GM13977 (cell line): ENCODE measurements around the gene AFF1.

Source experiments
- DNase-seq: peaks from one replicate; pipeline ENCODE4 v3.0.0; 2012; ENCODE audit warnings: low spot score
- in situ Hi-C: fragments of 300-500 bp; cut with MboI; formaldehyde crosslinking; loops from one replicate; pipeline ENCODE4 v1.12.0; 2022; ENCODE audit warnings: low sequenced_read_pairs, low pct_unique_long_range_greater_than_20kb, mixed read lengths, inconsistent platforms; ENCODE audit not compliant: unreplicated experiment
- TF ChIP-seq, protein P1 (sequence below): IDR thresholded peaks from 2 replicates; pipeline ENCODE4 v1.5.1; 2012; ENCODE audit warnings: mild to moderate bottlenecking, control low read depth; ENCODE audit not compliant: insufficient read depth; ENCODE audit errors: extremely low read depth, missing control alignments

Gene AFF1

GRCh38 chr4:87087015-87087414 lies 152.2 kb downstream of the AFF1 start:
- DNase-seq = no peak
- TF ChIP-seq, protein P1, sequence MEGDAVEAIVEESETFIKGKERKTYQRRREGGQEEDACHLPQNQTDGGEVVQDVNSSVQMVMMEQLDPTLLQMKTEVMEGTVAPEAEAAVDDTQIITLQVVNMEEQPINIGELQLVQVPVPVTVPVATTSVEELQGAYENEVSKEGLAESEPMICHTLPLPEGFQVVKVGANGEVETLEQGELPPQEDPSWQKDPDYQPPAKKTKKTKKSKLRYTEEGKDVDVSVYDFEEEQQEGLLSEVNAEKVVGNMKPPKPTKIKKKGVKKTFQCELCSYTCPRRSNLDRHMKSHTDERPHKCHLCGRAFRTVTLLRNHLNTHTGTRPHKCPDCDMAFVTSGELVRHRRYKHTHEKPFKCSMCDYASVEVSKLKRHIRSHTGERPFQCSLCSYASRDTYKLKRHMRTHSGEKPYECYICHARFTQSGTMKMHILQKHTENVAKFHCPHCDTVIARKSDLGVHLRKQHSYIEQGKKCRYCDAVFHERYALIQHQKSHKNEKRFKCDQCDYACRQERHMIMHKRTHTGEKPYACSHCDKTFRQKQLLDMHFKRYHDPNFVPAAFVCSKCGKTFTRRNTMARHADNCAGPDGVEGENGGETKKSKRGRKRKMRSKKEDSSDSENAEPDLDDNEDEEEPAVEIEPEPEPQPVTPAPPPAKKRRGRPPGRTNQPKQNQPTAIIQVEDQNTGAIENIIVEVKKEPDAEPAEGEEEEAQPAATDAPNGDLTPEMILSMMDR = no peak
- in situ Hi-C loops = no loop called here

- in situ Hi-C loops = no loop called here
- DNase-seq = no peak
- TF ChIP-seq, protein P1 = no peak
Measured at GRCh38 chr4:87087420-87087819, 152.6 kb downstream of the AFF1 start.

DNA sequence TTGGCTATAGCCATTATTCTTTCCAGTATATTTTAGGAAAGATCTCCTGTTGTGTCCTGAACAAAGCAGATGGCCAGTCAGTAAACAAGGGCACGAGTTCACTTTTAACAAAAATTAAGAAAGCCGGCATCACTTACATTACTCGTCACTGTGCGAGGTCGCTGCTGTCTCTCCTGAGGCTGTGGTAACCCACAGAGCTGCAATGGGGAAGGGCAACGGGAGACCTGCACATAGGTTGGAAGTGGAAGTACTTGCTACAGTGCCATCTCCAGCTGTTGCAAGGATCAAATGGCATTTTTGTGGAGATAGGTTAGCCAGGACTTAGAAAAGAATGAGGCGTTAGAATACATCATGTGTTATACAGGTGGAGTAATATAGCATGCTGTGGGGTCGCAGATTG lies 153.4 kb downstream of the AFF1 start:
- TF ChIP-seq, protein P1 = no peak
- in situ Hi-C loops = no loop called here
- no peak for DNase-seq

- TF ChIP-seq, protein P1 = no peak
- in situ Hi-C loops = no loop called here
- no peak for DNase-seq
Measured at GRCh38 chr4:87089368-87089767, 154.6 kb downstream of the AFF1 start.

GRCh38 chr4:87090305-87090704 lies 155.5 kb downstream of the AFF1 start:
- TF ChIP-seq, protein P1 = no peak
- in situ Hi-C loops = loop anchor here (10.0 kb wide), 1 partner anchor 166 kb away; no protein-coding TSS in a partner anchor
- no peak for DNase-seq

DNA sequence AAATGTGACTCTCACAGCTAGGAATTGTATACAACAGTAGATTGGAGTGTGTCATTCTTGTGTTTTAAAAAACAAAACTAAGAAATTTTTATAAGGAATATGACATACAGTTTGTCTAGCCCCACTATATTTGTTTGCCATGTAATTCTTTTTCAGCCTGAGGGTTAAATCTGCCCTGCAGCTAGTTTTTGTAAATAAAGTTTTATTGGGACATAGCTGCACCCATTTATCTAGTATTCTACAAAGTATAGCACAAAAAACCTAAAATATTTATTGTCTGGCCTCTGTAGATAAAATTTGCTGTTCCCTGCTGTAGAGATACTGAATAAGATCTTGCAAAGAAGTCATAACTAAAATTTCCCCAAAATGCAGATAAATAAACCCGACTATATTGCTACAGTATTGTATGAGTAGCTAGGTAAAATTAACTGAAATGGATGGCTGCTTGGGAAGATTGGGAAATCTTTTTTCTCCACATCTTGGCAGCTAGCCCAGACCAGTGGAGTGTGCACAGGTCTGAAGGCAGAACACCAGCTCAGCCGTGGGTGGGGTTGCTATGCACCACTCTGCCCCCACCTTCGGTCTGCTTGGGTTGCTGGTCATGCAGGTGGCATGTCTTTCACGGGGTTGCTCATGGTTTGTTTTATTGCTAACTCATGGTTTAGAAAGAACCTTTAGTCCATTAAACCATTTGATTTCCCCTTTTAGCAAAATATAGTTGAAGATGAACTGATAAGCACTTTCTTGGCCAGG lies 157.8 kb downstream of the AFF1 start:
- TF ChIP-seq, protein P1 = no peak
- no peak for DNase-seq
- in situ Hi-C loops = loop anchor here (10.0 kb wide), 1 partner anchor 168 kb away; no protein-coding TSS in a partner anchor
